Adipocyte (in vitro differentiated cells): ENCODE results near the gene NSUN7.

Source experiments
- DNase-seq: peaks from one replicate; pipeline ENCODE4 v3.0.0-alpha.2; 2015; ENCODE audit warnings: low read depth
- H3K27me3 ChIP-seq: replicated peaks from 2 replicates; pipeline ENCODE4 v1.7.0; 2013; ENCODE audit warnings: mild to moderate bottlenecking, low read length, moderate library complexity; ENCODE audit not compliant: control insufficient read depth, insufficient read depth
- H3K36me3 ChIP-seq: 2 replicates; pipeline ENCODE4 v1.7.0; 2013; ENCODE audit warnings: low read length, mild to moderate bottlenecking, moderate library complexity; ENCODE audit not compliant: control insufficient read depth, insufficient read depth, severe bottlenecking
- H3K4me1 ChIP-seq: 2 replicates; pipeline ENCODE4 v1.7.0; 2013; ENCODE audit warnings: mild to moderate bottlenecking, low read length, moderate library complexity; ENCODE audit not compliant: control insufficient read depth, insufficient read depth
- H3K4me3 ChIP-seq: 2 replicates; pipeline ENCODE4 v1.7.0; 2013; ENCODE audit warnings: mild to moderate bottlenecking, low read length, moderate library complexity
- H3K9ac ChIP-seq: 2 replicates; pipeline ENCODE4 v1.7.0; 2013; ENCODE audit warnings: mild to moderate bottlenecking, low read length, moderate library complexity
- H3K9me3 ChIP-seq: 2 replicates; pipeline ENCODE4 v1.7.0; 2013; ENCODE audit warnings: mild to moderate bottlenecking, low read length, moderate library complexity; ENCODE audit not compliant: control insufficient read depth

The NSUN7 gene

DNA sequence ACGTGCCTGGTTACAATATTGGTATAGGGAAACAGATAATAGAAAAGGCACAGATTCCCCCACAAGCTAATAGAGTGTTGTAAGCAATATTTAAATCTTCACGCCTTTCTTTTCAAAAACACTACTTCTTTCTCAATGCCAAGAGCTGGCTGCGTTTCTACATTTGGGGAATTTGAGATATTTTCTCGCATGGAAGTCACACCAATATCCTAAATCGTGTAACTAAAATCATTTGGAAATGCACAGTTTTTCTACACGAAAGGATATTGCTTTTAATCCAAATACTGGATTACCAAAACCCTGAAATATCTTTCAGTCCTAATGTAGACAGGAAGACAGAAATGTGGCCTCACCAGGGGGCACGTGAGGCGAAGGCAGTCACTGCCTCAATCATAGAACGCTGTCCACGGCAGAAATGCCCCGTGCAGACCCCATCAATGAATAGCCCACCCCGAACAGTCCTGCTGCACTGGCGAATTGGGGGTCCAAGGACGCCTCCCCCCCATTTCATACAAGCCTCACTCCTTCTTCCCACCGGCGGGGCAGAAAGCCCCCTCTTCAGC, 106.6 kb downstream of the NSUN7 start:
- no peak overlapping the region for H3K9ac ChIP-seq
- no peaks in the 10 kb centered on the region for H3K27me3 ChIP-seq
- peaks cover 17% of the 10 kb centered on the region for H3K36me3 ChIP-seq
- no peak for DNase-seq
- H3K9me3 ChIP-seq = no peaks in the 10 kb centered on the region
- H3K4me3 ChIP-seq = peak overlapping the region; percentile 66
- H3K4me1 ChIP-seq = peaks cover 12% of the 10 kb centered on the region

DNA sequence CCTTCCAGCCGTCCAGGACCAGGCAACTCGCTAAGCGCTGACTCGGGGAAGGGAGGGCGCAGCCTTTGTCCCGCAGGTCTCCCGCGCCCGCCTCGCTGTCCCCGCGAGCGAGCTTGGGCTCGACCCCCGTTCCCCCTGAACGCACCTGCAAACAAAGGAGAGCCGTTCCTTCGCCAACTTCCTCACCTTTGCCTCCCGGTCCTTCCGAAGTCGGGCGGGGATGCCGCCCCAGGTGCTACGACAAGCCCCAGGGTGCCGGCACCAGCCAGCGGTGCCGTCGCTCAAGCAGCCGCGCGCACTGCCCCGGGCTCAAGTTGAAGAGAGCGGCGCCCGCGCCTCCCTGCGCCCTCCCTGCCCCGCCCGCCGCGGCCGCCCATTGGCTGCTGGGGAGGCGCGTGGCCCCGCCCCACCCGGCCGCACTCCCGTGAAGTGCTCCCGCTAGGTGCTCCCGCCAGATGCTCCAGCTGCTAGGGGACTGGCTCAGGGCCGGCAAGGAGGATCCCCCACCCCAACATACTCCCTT, 107.1 kb downstream of the NSUN7 start:
- Histone ChIP-seq H3K4me1 (peaks cover 12% of the 10 kb centered on the region), H3K27me3 (no peaks in the 10 kb centered on the region), H3K9ac (no peak overlapping the region), H3K9me3 (no peaks in the 10 kb centered on the region), H3K4me3 (peak overlapping the region; percentile 66), H3K36me3 (peaks cover 18% of the 10 kb centered on the region)
- peak; percentile 38 for DNase-seq

DNA sequence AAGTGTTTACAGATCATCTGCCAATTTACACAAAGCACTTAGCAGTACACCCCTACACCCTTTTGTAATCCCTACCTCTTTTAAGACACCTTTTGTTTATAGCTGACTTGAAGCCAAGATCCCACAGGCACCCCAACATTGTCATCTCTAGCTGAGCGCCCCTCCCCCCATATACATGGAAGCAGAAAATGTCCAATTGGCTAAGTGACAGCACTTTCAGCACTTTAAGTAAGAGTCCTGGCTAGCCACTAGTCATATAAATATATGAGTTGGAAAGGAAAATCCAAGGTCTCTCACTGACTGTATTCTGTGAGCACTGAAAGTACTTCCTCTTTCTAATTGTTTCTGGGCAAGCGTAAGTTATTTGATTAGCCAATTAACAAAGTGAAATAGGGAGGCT, 108.2 kb downstream of the NSUN7 start:
- no peak for DNase-seq
- peaks cover 12% of the 10 kb centered on the region for H3K4me1 ChIP-seq

DNA sequence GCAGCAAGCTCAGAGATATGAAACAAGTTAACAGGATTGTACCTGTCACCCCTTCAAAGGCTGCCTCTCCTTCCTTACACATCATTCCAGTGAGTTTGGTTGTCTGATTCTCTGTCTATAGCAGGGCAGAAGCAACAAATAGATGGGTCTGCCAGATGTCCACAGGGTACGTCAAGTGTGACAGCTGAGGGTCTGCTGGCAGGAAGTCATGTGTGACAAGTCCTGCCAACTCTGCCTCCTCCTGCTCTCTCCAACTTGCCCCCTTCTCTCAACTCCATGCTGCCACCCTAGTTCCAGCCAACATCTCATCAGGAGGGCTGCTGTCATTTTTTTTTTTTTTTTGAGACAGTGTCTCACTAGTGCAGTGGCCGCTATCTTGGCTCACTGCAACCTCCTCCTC, 109.2 kb downstream of the NSUN7 start:
- Histone ChIP-seq H3K9ac (no peak overlapping the region), H3K36me3 (peaks cover 18% of the 10 kb centered on the region), H3K4me1 (peaks cover 12% of the 10 kb centered on the region), H3K4me3 (no peak overlapping the region), H3K9me3 (no peaks in the 10 kb centered on the region), H3K27me3 (no peaks in the 10 kb centered on the region)
- no peak for DNase-seq

More for the DNA sequence above, 108.2 kb downstream of the NSUN7 start:
- Histone ChIP-seq H3K4me3 (no peak overlapping the region), H3K9me3 (no peaks in the 10 kb centered on the region), H3K36me3 (peaks cover 20% of the 10 kb centered on the region), H3K9ac (no peak overlapping the region), H3K27me3 (no peaks in the 10 kb centered on the region)
